ENCODE results near the gene OR11L1.

Gene OR11L1

GRCh38 chr1:247812637-247813036, 29.1 kb downstream of the OR11L1 start:
- DNase-seq: no peak

DNA sequence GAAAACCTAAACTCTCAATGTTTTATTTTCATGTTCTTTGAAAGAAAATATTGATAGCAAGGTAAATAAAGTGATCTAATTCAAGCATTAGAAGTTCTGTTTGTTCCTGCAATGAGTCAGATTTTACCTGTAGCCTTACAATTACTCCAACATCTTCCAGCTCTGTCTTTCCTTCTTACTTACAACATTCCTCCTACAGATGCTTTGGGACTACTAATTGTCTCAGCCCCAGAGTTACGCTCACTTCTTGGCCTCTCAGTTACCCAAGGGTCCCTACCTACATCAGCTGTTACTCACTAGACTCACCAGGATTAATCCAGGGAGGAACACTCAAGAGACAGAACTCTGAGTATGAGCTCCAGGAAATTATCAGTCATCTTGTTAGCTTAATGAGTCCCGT, 44.2 kb downstream of the OR11L1 start:
- no peak for DNase-seq

Measured in right kidney (tissue), 1 donor.